ENCODE results near the gene WWOX.

The WWOX gene

DNA sequence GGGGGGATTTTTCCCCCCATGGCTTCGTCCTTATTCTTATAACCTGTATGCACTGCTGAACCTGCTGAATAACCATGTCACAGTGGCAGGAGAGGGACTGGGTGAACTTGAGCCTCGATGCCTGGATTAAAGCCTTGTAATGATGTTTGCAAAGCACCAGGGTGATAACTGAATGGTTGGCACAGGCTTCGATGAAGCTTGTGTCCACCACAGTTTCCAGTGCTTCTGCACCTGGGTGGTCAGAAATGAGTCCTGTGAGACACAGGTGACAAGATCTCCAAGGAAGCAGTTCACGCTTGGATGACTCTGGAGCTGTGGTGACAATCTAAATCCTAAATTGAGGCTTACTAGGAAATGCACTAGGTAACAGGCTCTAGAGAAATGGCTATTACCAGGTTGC, 771.8 kb downstream of the WWOX start:
- ATAC-seq (no peak), DNase-seq (no peak)

DNA sequence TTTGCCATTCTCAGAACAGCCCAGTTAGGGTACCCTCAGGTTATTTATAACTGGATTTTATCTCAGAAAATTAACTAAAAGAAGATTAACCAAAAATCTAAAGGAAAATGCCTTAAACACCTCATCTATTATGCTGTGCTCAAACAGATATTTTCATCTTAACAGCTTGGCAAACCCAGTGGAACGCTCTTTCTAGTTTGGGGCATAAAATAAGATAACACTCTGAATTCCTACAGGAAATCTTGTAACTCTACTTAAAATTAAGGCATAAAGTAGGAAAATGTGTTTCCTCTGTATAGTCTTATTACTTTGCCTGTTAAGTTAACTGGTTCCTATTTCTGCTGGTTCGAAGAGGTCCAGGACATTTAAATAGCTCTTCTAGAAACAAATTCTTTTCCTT, 777.2 kb downstream of the WWOX start:
- no peak for DNase-seq
- ATAC-seq, result no peak

- ATAC-seq, result no peak
- DNase-seq, result no peak
Measured at GRCh38 chr16:78877114-78877655, 777.7 kb downstream of the WWOX start.

DNA sequence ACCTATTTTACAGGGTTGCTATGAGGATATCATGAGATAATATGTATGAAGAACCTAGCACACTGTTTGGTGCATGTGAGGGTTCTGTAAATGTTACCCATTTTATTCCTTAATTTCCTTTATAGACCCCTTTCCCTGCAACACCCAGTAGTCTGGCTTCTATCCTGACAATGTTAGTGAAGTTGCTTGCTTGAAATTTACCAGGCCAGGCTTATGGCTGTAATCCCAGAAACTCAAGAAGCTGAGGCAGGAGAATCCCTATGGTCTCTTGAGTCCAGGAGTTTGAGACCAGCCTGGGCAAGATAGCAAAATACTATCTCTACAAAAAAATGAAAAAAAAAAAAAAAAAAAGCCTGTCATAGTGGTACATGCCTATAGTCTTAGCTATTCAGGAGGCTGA, 779.1 kb downstream of the WWOX start:
- DNase-seq, result no peak
- no peak for ATAC-seq

DNA sequence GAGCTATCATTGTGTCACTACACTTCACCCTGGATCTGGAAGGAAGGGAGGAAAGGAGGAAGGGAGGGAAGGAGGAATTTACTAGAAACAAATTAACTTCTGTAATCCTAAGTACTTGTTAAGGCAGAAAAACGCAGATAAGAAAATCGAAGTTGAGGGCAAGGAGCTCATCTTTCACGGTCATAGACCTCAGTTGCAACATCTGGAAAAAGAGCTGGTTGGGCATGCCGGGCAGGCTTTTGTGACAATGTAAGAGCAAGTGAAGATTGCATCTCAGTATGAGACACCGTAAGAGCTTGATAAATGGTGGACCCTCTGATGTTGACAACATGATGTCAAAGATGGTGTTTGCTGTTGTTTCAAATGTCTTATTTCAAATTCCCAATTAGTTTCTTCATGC, 779.6 kb downstream of the WWOX start:
- DNase-seq (no peak), ATAC-seq (no peak)

- DNase-seq, result no peak
- no peak for ATAC-seq
Measured at GRCh38 chr16:78882150-78882549, 782.7 kb downstream of the WWOX start.

- DNase-seq (no peak), ATAC-seq (no peak)
Measured at GRCh38 chr16:78882751-78883150, 783.3 kb downstream of the WWOX start.

DNA sequence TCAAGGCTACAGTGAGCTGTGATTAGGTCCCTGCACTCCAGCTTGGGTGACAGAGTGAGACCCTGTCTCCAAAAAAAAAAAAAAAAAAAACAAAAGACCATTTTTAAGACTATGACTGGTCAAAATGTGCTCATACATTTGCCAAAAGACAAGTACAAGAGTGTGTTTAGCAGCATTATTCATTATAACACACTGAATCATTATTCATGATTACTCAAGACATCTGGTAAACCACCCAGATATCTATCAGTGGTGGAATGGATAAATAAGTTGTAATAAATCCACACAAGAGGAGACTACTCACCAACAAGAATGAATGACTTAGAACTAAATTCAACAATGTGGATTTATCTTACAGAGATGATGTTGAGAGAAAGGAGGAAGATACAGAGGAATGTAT, 784.8 kb downstream of the WWOX start:
- DNase-seq, result no peak
- no peak for ATAC-seq

DNA sequence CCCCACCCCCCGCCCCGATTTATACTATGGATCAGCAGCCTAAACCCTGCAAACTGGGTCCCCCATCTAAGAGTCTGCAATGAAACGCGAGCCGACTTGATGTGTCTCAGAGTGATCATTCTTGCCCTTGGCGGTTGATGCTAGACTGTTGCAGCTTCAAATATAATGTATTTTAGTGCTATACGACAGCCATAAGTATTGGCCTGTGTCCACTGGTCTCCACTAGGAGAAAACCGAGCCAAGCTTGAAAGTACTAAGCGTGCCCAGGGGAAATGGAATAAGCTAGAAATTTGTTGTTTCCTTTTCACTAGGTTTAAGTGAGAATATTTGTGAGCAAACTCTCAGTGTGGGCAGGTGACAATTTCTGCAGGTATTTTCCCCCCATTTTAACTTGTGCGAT, 789.9 kb downstream of the WWOX start:
- ATAC-seq (no peak), DNase-seq (no peak)

DNA sequence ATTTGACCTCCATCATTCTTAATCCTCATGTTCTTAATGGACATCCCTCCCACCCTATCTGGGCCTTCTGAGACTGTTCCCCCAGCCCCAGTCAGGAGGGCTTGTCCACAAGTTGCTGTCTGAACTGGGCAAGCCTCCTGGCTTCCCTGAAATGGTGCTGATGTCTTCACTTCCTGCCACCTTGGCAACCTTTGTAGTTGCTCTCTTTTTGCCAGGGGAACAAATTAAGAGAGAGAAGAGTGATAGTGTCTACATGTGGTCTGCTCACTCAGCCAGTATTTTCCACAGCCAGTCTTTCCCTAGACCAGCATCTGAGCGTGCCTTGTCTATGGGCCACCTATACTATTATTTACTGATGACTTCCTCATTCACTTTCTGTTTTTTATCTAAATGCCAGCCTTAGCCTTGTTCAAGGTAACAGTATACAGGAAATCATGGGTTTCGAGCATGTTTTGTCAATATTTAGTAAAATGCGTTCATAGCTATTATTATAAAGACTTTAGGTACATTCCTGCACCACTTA, 791.0 kb downstream of the WWOX start:
- ATAC-seq (no peak), DNase-seq (no peak)

DNA sequence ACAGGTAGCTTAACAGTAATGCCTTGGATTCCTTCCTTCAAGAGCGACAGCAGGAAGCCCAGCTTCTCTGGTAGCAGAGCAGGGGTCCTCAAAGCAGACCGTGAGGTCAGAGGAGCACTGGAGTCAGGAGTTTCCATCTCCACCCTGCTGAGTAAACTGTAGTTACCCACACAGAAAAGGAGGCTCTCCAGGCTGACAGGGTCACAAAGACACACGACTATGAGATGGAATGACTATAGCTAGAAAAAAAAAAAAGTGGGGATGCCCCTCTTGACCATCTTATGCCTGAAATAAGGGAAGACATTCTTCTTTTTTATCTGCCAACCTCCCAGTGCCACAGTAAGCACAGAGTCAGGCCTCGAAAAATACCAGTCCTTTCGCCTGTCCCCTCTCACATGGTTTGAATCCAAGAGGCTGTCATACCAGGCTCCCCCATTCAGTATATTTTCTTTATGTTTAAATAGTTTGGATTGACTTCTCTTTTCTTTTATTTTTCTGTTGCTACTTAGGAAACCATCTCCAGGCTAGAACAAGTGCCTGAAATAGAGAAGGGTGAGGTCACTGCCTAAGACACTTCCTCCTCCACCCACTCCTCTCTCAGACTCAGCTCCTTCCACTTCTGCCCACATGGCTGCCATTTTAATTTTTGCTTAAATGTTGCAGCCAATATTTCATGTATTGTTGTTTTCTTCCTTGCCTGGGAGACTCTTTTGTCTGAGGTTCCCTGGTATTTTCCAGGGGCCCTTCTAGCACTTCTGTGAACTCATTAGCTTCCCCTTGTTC, 793.7 kb downstream of the WWOX start:
- ATAC-seq, result peak; percentile 61
- no peak for DNase-seq

GRCh38 chr16:78894886-78895285, 795.4 kb downstream of the WWOX start:
- DNase-seq (no peak), ATAC-seq (no peak)

DNA sequence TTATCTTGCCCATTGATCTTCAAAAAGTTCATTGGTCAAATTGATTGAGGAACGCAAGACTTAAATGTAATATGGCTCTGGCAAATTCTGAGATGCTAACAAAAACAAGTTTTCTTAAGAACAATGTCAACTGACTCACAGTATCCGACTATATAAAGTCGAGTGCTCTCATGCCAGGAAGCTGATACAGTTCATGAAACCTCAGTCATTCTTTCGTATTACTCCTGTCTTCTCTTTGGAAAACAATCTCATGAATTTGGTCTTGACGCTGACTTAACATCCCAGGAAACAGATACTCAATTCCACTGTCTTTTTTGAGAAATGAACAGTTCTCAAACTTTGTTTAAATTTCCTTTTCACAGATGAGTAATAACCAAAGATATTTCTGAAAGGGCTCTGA, 796.2 kb downstream of the WWOX start:
- ATAC-seq, result no peak
- no peak for DNase-seq

DNA sequence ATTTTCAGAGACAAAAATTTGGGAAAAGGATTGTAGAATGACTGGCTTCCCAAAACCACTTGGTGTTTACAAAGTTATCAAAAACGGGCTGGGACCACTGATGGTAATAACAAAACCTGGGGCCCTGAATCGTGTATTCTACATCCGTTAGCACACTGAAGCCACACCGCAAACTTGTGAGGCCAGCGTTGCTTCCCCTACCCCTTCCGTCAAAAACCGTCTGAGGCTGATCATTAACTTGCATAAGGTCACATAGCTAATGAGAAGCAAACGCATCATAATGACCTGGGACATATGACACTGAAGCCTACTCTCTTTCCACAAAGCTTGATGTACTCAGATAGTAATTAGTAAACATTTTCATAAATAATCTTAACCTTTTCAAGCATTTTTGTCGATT, 796.8 kb downstream of the WWOX start:
- no peak for DNase-seq
- ATAC-seq, result no peak

- ATAC-seq, result no peak
- DNase-seq, result no peak
Measured at GRCh38 chr16:78897299-78897698, 797.8 kb downstream of the WWOX start.

DNA sequence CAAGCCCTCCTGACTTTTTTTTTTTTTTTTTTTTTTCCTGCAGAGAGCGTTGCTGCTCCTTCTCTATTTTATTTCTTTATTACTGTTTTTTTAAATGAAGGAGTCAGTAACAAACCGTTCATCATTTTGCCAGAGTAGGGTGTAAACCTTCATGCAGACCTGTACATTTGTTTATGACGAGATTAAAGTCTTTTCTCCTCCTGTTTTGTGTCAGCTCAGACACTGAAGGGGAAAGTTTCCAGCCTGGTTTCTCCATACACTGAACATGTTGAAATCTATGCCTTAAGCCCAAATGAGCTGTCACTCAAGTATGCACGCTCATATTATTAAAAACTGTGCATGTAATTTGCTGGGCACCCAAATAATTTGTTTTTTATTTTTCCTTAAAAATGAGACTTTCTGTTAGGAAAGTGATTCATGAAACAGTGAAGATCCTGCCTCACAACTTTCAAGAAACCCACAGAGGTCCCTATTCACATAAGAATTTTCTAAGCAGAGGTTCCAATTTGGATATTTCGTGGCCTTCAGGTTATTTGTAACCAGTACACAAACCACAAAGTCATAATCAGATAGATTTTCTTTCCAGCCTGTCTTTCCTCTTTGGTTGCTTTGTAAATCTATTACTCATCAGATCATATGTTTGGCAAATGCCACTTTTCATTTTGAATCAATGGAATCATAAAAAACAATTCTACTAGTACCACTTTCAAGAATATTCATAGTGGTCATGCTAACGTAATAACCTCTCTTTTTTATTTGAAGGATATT, 800.8 kb downstream of the WWOX start:
- ATAC-seq, result peak; percentile 38
- no peak for DNase-seq

DNA sequence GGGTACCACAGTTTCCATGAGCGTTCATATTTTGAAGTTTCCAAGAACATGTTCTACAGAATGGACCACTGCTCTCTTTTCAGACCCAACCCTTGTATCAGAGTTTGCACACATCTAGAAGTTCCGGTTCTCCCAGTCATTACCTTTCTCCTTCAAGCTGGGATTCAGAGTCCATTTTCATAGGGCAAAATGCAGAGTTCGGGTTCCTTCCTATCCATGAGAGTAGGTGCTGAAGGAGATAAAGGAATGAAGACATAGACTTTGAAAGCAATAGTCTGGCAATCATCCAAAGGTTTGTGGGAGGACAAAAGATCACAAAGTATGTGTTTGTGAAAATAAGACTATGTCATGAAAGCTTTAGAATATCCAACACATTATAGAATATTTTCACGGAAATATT, 801.5 kb downstream of the WWOX start:
- no peak for DNase-seq
- no peak for ATAC-seq

GRCh38 chr16:78902321-78902720, 802.9 kb downstream of the WWOX start:
- DNase-seq (no peak), ATAC-seq (no peak)

- no peak for DNase-seq
- no peak for ATAC-seq
Measured at GRCh38 chr16:78903237-78903636, 803.8 kb downstream of the WWOX start.

DNA sequence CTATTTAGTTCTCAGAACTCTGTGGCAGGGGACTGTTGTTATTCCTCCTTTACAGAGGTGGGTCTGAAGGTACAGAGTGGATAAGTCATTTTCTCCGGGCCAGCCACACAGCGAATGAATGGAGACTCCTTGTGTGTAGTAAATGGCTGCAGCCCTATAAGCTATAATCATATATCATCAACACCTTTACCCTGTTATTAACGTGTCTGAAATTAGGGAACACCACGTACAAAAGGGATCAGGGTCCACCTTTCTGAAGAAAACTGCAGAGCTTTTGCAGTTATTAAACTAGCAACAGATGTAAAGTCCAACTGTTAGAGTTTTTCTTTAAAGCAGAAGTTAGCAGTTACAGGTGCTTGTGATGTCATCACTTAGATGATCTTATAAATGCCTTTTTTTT, 804.4 kb downstream of the WWOX start:
- DNase-seq (no peak), ATAC-seq (no peak)

- no peak for DNase-seq
- ATAC-seq, result no peak
Measured at GRCh38 chr16:78906135-78906534, 806.7 kb downstream of the WWOX start.

- ATAC-seq (no peak), DNase-seq (no peak)
Measured at GRCh38 chr16:78909226-78909625, 809.8 kb downstream of the WWOX start.

- no peak for DNase-seq
Measured at GRCh38 chr16:78915811-78916345, 816.4 kb downstream of the WWOX start.

More at GRCh38 chr16:78915811-78916345, 816.4 kb downstream of the WWOX start:
- no peak for ATAC-seq

All from stimulated activated naive CD8-positive, alpha-beta T cell treated with anti-CD3 and anti-CD28 coated beads, Interleukin-15, Interleukin-2, amounts not matched to agents 100 U/mL and 50 U/mL, for 24 hours (primary cell).